ENCODE measurements around the gene DAPK2.
"Not testable (repeated sequence)": the region's sequence is repeated elsewhere in the genome, so short reads cannot be mapped to it uniquely, and the experiment has no call there.

The DAPK2 gene

DNA sequence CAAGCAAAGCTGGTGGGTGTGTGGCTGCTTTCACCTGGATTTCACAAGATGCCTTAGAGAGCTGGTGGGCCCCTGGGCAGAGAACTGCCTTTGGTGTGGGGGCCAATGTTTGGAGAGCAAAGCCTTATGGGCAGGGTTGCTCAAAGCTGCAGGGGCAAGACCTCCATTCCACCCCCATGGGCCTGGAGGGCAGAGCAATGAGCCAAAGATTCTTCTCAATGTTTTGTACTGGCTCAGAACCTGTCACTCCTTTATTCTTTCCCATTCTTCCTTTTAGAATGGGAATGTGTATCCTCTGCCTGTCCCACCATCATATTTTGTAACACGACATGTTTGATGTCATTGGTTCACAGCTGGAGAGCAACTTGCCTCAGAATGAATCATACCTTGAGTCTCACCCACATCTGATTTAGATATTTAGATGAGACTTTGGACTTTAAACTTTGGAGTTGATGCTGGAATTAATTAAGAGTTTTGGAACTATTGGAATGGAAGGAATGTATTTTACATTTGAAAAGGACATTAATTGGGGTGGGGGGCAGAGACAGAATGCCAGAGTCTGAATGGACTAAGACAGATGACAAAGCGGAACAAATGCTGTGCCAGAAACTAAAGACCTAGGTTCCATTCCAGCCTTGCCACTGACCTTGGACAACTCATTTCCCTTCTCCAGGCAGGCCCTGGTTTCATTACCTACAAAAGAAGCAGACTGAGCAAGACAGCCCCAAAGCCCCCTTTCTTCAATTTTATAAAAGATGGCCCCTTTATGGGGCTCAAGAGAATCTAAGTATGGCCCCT lies 72.9 kb downstream of the DAPK2 start:
- peak; percentile 78 to 79 for DNase-seq (ENCODE audit: low read depth in 2 of 2)

DNA sequence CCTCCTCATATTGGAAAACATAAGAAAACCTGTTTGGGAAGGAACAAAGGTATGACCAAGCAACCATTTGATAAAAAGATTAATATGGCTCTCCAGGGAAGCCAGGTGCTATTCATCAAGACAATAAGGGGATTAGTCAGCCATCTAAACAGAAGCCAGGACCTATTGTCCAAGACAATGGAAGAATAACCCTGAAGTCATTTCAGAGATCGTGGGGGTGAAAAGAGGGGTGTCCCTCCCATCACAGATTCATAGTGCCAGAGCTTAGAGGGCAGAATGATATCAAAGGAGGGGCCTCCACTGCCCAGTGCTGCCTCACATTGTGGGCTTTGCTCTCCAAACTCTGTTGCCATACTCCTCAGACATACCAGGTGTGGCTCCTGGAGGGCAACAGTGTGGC lies 73.5 kb downstream of the DAPK2 start:
- DNase-seq (ENCODE audit: low read depth in 2 of 2), result no peak

DNA sequence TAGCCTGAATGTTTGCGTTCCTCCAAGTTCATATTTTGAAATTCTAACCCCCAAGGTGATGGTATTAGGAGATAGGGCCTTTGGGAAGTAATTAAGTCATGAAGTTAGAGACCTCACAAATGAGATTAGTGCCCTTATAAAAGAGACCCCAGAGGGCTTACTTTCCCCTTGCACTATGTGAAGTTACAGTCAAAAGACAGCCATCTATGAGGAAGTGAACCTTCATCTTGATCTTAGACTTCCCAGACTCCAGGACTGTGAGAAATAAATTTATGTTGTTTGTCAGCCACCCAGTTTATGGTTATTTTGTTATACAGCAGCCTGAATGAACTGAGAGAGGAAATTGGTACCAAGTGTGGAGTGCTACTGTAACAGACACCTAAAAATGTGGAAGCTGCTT lies 74.4 kb downstream of the DAPK2 start:
- no peak for DNase-seq (ENCODE audit: low read depth in 2 of 2)

DNA sequence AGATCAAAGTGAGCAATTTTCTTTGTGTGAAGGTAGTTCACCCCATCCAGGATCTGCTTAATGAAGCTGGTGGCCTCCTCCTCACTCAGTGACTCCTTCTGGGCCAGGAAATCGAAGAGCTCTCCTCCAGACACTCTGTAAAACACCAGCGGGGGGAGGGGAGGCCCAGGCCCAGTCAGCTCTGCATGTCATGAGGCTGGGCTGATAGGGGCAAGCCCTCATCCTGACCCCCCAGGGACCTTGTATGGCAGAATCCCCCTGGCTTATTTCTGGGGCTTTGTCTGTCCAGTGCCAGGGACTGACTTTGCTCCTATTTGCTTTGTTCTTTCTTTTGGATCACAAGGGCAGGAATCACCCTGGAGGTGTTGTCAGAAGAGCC lies 74.9 kb downstream of the DAPK2 start:
- no peak for DNase-seq (ENCODE audit: low read depth in 2 of 2)

DNA sequence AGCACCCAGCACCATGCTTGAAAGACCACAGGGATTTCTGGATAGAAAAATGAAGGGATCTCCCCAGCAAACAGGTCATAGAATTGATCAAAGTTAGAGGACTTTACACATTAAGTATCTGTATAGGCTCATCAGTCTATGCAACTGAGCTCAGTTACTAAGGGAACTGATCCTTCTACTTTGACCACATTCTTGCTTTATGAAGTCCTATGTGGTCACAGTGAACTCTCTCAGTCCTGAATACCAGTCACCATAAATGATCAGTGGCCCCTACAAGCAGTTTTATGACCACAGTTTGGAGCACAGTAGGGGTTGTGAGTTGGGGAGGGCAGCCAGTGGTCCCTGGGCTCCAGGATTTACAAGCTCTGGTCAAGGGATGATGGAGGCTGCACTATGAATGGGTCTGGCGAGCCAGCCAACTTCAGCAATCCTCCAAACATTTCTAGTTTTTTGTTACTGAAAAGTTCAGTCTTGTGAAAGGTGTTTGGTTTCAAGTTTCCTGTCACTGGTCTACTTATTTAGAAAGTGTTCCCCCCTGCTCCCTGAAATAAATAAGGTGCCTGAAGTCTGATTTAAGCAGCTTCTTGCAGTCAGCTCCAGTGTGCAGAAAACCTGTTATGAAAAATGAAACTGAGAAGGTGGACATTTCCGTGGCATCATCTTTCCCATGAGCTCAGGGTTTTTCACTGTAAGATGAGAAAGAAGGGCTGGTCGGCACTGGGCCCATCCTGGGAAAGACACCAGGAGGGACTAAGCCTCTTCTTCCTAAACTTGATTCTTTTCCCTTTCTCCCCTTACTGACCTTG lies 75.5 kb downstream of the DAPK2 start:
- no peak for DNase-seq (ENCODE audit: low read depth in 2 of 2)

DNA sequence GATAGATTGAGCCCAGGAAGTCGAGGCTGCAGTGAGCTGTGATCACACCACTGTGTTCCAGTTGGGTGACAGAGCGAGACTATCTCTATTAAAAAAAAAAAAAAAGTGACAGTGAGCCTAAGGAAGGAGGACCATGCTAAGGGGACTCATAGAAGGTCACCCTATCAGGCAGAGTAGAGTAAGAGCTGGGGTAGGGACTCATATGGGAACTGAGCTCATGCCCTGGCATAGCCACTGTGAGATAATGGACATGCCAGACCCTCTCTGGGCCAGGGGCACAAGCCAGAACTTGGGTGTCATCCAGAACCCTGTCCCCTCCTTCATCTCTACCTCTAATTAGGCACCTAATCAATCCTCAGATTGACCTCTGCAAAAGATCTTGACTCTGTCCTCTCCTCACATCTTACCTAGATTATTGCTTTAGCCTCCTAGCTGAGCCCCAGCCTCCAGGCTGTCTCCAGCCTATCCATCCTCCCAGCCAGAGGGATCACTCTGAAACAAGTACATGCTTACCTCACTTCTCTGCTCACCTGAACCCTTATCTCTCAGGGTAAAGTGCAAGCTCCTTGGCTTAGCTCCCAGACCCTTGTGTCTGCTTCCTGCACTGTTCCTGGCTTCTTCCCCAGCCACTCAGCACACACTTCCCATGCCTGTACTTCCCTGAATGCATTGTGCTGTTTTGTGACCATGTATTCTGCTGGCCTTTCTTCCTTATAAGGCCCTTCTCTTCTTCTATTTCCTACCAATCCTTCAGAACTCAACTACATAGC lies 76.4 kb downstream of the DAPK2 start:
- DNase-seq (ENCODE audit: low read depth in 2 of 2), result no peak

DNA sequence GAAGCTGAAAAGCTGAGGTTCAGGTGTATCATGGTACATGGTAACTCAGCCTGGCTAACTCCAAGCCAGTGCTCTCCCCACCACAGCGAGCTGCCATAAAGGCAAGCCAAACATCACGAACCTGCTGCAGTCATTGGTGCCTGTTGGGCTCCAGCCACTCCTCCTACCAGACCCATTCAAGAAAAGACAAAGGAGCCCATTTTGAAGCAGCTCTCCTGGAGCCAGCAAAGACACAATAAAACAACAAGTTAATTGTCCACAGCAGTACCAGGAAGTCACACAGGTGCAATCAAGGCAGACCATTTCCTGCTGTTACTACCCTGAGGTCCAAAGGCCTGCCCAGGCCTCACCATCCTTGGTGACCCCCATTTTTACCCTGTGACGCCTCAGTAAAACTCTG lies 77.6 kb downstream of the DAPK2 start:
- DNase-seq (ENCODE audit: low read depth in 2 of 2), result no peak

DNA sequence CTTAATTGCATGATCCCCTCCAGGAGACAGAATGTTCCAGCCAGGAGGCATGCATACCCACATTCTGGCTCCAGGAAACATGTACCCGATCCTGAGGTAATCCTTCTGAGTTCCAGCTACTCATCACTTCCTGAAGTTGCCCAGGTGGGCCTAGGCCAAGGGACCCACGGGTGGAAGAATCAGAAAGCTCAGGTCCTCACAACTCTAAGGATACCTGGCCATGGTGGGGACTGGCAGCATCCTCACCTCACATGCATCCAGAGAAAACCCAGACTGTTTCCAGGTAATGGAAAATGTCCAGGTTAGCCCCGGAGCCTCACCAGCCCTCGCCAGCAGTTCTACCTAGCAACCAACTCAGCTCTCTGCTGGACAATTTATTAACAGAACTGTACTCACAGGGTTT lies 78.2 kb downstream of the DAPK2 start:
- no peak for DNase-seq (ENCODE audit: low read depth in 2 of 2)

DNA sequence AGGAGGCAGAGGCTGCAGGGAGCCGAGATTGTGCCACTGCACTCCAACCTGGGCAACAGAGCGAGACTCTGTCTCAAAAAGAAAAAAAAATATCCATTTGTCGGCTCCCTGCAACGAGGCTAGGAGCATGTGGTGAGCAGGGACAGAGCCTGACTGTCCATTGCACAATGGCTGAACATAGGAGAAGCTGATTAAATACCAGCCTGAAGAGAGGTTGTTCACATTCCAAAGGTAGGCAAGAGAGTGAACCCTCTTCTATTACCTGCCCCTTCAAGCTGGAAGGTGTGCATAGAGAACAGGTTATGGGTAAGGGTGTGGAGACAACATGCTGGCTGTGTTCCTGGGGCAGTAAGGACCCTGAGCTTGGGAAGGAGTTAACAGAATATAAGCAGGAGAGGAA lies 78.7 kb downstream of the DAPK2 start:
- no peak for DNase-seq (ENCODE audit: low read depth in 2 of 2)

DNA sequence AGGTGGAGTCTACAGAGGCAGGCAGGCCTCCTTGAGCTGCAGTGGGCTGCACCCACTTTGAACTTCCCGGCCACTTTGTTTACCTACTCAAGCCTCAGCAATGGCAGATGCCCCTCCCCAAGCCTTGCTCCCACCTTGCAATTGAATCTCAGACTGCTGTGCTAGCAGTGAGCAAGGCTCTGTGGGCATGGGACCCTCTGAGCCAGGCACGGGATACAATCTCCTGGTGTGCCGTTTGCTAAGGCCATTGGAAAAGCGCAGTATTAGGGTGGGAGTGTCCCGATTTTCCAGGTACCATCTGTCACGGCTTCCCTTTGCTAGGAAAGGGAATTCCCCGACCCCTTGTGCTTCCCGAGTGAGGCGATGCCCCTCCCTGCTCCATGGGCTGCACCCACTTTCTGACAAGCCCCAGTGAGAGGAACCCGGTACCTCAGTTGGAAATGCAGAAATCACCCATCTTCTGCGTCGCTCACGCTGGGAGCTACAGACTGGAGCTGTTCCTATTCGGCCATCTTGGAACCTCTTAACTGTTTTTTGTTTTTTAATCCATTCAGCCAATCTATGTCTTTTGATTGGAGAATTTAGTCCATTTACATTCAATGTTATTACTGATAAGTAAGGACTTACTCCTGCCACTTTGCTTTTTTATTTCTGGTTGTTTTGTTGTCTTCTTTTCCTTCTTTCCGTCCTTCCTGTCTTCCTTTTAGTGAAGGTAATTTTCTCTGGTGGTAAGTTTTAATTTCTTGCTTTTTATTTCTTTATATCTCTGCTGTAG lies 83.2 kb downstream of the DAPK2 start:
- not testable (repeated sequence) for DNase-seq (ENCODE audit: low read depth in 2 of 2)

DNA sequence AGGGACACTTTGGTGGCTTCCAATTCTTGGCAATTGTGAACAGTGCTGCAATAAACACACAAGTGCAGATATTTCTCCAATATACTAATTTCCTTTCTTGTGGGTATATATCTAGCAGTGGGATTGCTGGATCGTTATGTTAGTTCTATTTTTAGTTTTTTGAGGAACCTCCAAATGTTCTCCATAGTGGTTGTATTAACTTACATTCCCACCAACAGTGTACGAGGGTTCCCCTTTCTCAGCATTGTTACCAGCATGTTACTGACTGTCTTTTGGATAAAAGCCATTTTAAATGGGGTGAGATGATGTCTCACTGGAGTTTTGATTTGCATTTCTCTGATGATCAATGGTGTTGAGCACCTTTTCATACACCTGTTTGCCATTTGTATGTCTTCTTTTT lies 92.8 kb downstream of the DAPK2 start:
- no peak for DNase-seq (ENCODE audit: low read depth in 2 of 2)

DNA sequence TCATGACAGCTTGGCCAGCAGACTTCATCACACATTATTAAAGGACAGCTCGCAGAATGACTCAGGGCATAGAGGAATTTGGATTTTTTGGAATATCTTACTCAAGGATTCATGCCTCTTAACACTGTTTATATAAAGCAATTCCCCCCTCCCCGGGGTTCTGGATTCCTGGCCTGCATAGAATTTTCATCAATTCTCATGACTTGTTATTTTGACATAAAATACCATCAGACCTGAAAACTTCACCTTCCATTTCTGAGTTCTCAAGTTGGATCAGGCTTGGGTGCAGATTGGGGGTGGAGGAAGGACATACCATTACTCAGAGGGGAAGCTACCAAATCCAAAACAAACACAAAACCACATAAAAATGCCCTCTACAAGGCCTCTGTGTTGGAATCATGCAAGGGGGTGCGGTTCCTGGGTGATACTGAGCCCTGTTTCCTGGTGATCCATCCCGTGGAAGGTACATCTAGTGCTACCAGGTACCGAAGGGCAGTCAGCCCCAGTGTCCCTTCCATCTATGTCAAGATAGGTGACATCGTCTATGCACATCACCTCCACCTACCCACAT lies 95.3 kb downstream of the DAPK2 start:
- DNase-seq (ENCODE audit: low read depth in 2 of 2), result peak; percentile 64 to 79

DNA sequence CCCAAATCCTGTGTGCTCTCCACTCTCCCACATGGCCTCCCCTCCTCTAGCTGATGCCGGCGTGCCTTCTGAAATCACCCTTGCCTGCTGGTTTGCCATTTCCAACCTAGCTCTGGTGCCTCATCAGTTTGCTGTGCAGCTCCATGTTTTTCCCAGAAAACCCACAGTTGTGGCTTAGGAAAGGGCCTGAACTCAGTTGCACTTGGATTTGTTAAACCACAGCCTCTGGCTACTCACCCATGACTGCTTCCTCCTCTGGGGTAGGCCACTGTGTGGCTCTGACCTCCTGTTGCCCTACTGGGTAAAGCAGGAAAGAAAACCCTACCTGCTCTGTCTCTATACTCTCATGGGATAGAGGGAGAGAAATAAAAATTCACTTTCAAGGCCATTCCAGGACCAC lies 97.3 kb downstream of the DAPK2 start:
- DNase-seq (ENCODE audit: low read depth in 2 of 2), result no peak

DNA sequence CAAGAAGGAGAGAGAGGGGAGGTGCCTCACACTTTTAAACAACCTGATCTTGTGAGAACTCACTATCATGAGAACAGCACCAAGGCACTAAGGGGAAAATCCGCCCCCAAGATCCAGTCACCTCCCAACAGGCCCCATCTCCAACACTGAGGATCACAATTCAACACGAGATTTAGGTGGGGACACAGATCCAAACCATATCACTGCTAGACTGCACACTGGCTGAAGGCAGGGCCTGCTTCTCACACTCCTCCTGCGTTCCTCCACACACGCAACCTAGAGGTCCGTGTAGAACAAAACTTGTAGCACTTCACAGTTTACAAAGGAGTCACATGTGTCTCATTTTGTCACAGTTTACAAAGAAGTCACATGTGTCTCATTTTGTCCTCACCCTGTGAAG lies 97.8 kb downstream of the DAPK2 start:
- no peak for DNase-seq (ENCODE audit: low read depth in 2 of 2)

DNA sequence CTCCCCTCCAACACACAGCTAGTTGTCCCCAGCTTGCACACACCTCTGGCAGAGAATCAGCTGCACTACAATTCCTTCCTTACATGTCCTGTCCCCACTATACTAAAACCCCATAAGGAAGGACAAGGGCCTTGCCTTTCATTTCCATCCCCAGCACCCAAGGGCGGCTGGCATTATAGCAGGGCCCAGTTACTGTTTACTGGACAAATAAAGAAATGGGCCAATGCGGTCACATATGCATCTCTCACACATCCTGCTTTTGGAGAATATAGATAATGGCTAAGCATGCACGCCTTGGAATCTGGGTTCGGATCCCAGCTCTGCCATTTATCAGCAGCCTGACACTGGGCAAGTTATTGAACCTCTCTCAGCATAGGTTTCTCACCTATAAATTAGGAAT lies 99.1 kb downstream of the DAPK2 start:
- DNase-seq (ENCODE audit: low read depth in 2 of 2), result no peak

DNA sequence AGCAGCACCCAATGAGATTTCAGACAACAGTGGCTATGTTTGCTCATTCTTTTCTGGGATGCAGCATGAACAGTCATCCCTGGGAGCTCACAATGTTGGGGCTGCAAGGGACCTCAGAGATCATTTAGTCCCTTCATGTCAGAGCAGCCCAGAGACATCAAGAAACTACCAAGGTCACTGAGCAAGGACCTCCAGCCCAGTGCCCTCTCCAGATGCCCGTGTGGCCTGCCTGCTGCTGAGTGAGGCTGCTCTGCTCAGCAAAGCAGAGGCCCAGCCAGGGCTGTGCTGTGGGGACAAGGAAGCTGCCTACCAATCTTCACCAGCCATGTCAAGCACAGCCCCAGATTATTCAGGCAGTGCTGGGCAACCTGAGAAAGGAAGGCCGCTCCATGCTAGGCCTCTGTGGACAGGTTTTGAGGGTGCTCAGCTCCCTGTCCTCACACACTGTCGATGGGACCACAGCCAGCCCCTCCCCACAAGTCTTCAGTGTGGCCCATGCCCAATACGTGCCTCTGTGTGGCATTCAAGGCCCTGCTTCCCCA lies 99.7 kb downstream of the DAPK2 start:
- no peak for DNase-seq (ENCODE audit: low read depth in 2 of 2)

DNA sequence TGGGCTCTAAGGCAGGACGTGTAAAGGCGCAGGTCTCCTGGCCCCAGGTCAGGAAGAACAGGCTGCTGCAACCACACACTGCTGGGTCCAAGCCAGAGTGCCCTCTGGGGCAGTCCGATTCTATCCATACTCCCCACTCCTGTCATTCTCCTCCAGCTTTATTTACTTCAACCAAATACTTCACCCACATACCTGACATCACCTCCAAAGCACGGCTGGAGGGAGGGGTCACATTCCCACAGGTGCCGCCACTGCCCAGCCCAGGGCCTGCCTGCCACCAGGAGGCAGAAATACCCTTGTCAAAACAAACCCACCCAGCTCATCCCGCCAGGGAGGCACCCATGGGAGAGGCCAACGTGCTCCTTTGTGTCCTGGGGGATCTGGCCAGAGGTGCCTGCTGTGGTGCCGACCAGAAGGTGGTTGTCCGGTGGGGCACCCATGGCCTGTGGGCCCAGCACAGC lies 100.4 kb downstream of the DAPK2 start:
- DNase-seq (ENCODE audit: low read depth in 2 of 2), result no peak

DNA sequence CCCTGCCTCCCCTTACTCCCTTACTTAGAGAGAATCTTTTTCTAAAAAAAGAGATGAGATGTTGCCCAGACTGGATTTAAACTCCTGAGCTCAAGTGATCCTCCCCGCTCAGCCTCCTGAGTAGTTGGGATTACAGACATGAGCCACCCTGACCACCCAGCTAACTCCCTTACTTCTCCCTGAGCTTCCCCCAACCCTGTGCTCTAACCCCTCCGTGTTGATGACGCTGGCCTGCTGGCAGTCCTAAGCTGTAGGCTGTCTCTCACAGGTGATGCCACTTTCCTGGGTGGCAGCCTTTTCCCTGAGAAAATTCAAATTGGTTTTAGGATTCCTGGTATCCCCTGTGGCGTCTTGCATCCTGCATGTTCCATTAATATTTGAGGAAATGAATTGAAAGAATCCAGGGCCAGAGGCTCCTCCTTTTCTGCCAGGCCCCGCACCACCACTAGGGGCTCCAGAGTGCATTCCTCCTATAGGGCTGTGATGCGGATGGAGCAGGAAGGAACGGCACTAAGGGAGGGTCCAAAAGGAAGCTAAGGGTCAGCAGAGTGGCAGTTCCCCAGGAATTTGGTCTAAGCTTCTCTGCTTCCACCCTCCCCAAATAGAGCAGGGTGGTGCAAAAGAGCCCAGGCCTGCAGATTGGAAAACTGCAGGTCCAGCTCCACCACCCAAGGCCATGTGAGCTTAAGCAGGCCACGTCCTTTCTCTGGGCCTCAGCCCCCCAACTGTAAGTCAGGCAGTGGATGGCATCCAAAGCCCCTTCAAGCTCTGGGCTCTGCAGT lies 101.1 kb downstream of the DAPK2 start:
- DNase-seq (ENCODE audit: low read depth in 2 of 2), result peak in 1 of 2 experiments; percentile 13

DNA sequence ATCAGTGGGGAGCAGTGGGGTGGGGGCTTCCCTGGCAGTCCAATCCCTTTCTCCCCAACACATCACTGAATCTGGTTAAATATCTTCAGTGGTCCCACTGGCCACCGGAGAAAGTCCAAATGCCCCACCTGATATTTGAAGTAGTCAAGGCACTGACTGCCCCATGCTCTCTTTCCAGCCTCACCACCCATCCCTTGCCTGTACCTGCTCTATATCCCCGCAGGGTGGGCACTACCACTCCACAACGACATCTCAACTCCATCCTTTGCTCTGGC lies 101.7 kb downstream of the DAPK2 start:
- DNase-seq (ENCODE audit: low read depth in 2 of 2), result no peak
